K562 (cell line): ENCODE results near the gene BRD4.

Source experiments
- FOXK1 ChIP-seq: sonication (generic); formaldehyde crosslinking; IDR thresholded peaks from 2 replicates; pipeline ENCODE4 v1.8.0; 2022; ENCODE audit warnings: missing genetic modification reagents, mild to moderate bottlenecking, borderline replicate concordance
- POLR2A ChIP-seq: fragments of 450-650 bp; conservative IDR thresholded peaks from 2 replicates; pipeline ENCODE4 v1.6.1; 2016
- TCF7L2 ChIP-seq: fragments of 150-350 bp; IDR thresholded peaks from 2 replicates; pipeline ENCODE4 v1.6.1; 2016; ENCODE audit warnings: low read depth, mild to moderate bottlenecking, low read length, moderate library complexity
- TF ChIP-seq, protein P1 (sequence below): fragments of 450-650 bp; IDR thresholded peaks from 2 replicates; pipeline ENCODE4 v1.7.1; 2018; ENCODE audit warnings: mild to moderate bottlenecking, low read depth; ENCODE audit not compliant: partially characterized antibody

DNA sequence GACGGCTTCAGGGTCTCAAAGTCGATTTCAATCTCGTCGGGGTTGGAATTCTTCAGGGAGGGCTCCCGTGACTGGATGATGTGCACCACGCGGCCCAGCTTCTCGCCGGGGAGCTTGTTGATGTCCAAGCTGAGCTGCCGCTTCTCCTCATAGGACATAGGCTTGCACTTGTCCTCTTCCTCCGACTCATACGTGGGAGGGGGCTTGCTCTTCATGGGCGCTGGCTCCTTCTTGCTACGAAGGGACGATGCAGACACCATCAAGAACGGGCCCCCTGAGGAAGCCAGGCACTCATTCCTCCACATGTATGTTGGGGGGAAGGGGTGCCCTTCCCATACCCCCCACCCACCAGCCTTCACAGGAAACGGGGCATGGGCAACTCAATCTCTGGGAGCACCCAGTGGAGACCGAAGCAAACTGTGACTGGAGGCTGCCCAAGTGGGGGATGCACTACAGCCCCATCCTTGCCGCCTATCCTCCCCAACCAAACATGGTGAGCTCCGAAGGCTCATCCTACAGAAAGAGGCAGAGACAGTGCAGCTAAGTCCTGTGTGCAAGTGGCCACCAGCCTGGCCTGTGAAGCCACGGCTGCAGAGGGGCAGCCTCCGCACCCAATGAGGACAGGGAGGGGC lies 76.9 kb downstream of the BRD4 start:
- TF ChIP-seq POLR2A: no peak
- TF ChIP-seq TCF7L2: no peak
- TF ChIP-seq, protein P1, sequence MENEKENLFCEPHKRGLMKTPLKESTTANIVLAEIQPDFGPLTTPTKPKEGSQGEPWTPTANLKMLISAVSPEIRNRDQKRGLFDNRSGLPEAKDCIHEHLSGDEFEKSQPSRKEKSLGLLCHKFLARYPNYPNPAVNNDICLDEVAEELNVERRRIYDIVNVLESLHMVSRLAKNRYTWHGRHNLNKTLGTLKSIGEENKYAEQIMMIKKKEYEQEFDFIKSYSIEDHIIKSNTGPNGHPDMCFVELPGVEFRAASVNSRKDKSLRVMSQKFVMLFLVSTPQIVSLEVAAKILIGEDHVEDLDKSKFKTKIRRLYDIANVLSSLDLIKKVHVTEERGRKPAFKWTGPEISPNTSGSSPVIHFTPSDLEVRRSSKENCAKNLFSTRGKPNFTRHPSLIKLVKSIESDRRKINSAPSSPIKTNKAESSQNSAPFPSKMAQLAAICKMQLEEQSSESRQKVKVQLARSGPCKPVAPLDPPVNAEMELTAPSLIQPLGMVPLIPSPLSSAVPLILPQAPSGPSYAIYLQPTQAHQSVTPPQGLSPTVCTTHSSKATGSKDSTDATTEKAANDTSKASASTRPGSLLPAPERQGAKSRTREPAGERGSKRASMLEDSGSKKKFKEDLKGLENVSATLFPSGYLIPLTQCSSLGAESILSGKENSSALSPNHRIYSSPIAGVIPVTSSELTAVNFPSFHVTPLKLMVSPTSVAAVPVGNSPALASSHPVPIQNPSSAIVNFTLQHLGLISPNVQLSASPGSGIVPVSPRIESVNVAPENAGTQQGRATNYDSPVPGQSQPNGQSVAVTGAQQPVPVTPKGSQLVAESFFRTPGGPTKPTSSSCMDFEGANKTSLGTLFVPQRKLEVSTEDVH: no peak
- TF ChIP-seq FOXK1: no peak
